Inflammatory macrophage (primary cell): ENCODE results near the gene ZCWPW1.
"Not testable (repeated sequence)": the region's sequence is repeated elsewhere in the genome, so short reads cannot be mapped to it uniquely, and the experiment has no call there.

Experiments used
- DNase-seq, 2 donors: peaks; one replicate each; pipeline ENCODE4 v3.0.0-alpha.2; 2020 to 2022

The ZCWPW1 gene

DNA sequence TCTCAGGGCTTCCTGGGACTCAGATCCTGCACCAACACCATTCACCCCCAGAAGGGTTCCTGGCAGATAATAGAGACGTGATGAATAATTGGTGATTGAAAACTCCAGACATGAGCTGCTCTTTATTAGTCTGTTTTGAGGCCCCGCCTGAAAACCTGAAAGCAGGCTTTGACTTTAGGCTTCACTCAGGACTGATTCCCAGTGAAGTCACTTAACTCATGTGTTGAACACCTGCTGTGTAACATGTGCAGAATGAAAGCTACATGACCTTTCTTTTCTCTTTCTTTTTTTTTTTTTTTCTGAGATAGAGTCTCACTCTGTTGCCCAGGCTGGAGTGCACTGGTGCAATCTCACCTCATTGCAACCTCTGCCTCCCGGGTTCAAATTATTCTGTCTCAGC lies 26.7 kb upstream of the ZCWPW1 start:
- DNase-seq, result no peak

- DNase-seq, result not testable (repeated sequence)
Measured at GRCh38 chr7:100453854-100454253, 25.4 kb upstream of the ZCWPW1 start.

- DNase-seq, result no peak
Measured at GRCh38 chr7:100452513-100452912, 24.0 kb upstream of the ZCWPW1 start.

- DNase-seq, result no peak
Measured at GRCh38 chr7:100449190-100449795, 20.8 kb upstream of the ZCWPW1 start.

DNA sequence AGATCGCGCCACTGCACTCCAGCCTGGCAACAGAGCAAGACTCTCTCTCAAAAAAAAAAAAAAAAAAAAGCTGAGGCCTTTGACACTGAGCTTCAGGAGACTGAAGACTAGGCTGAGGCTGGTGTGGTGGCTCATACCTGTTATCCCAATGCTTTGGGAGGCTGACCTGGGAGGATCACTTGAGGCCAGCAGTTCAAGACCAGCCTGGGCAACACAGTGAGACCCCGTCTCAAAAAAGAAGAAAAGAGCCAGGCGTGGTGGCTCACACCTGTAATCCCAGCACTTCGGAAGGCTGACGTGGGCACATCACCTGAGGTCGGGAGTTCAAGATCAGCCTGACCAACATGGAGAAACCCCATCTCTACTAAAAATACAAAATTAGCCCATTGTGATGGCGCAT lies 18.9 kb upstream of the ZCWPW1 start:
- not testable (repeated sequence) for DNase-seq

- DNase-seq, result no peak
Measured at GRCh38 chr7:100446040-100446439, 17.5 kb upstream of the ZCWPW1 start.

DNA sequence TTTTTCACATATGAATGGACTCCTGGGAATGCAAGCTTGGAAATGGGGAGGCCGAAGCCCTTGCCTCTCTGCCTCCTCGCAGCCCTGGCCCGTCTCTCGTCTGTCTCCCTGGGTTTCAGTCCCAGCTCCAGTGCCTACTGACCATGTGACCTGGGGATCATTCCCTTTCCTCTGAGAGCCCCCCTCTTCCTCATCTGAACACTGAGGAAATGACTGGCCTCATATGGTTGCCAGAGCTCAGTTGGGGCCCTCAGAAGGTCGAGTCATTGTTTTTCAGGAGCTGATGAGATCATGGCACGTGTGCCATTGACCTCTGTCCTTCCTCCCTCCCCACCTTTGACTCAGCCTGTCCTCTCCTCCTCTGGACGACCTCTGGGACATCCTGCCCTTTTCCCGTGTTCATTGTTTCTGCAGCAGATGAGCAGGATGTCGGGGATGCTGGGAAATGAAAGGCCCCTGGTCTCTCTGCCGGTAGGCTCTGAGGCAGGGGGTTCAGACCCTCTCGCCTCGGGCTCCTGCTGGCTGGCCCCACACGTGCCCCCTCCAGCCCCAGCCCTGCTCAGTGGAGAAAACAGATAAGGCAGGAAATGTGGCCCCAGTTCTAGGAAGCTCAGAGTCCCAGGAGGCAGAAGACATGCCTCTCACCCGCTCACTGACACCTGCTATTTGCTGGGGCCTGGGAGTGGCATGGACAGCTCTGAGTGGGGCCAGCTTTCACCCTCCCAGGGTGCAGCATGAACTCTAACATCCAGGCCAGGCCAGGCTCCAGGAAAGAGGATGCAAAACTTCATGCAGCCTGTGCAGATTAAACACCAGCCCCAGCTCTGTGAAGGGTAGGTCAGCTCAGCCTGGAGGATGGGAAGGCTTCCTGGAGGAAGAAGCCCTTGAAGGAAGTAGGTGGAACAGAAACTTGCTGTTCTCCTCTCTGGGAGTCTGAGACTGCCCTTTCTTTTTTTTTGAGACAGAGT lies 16.1 kb upstream of the ZCWPW1 start:
- DNase-seq, result peak; percentile 74 to 76

- DNase-seq, result no peak
Measured at GRCh38 chr7:100443096-100443840, 14.8 kb upstream of the ZCWPW1 start.

DNA sequence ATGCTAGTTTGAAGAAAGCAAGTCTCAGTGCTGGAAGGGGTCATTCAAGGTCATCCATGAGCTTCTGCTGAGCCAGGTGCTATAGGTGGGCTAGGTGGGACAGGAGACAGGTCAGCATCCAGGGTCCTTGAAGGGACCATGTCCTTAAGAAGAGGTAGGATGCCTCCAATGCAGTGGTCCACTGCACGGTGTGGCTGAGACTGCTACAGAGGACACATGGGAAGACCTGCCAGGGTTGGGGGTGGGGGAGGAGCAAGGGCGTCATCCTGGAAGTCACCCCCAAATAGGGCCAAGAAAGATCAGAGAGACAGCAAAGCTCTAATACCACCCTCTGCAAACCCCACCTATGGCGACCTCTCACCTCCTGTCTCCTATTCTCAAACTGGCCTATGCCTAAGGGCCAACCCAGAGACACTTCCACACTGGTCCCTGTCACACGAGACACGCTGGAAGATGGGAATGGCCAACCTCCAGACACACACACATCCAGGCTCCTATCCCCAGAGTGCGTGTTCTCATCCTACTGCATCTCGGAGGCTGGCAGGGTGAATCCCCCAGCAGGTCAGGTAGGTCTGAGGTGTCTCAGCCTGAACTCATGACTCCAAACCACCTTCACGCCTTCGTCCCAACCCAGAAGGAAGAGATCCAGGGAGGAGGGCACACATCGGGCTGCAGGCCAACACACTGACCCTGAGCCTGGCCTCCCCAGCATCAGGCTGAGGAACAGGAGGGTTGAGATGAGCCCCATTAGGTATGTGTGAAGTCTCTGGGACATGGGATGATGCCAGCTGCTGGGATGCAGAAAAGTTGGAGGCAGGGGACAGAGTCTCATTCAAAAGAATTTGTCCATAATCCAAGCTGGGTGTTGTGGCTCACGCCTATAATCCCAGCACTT lies 13.4 kb upstream of the ZCWPW1 start:
- DNase-seq, result no peak

- DNase-seq, result not testable (repeated sequence)
Measured at GRCh38 chr7:100439244-100439643, 10.7 kb upstream of the ZCWPW1 start.

GRCh38 chr7:100438731-100439130 lies 10.2 kb upstream of the ZCWPW1 start:
- not testable (repeated sequence) for DNase-seq

DNA sequence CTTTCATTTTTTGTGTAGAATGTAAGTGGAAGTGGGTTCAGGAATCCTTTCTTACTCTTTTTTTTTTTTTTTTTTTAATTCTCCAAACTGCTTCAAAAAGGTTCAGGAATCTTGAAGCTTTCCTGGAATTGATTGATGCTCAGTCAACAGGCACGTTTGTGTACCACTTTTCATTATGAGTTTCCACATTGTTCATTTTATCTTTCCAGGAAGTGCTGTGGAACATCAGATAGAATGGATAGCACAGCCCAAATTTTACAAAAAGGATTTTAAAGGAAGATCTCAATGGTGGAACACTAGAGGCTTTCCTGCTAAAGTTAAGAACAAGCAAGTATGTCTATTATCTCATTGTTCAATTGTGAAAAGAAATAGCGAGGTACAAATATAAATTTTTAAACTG lies 9.7 kb upstream of the ZCWPW1 start:
- no peak for DNase-seq

DNA sequence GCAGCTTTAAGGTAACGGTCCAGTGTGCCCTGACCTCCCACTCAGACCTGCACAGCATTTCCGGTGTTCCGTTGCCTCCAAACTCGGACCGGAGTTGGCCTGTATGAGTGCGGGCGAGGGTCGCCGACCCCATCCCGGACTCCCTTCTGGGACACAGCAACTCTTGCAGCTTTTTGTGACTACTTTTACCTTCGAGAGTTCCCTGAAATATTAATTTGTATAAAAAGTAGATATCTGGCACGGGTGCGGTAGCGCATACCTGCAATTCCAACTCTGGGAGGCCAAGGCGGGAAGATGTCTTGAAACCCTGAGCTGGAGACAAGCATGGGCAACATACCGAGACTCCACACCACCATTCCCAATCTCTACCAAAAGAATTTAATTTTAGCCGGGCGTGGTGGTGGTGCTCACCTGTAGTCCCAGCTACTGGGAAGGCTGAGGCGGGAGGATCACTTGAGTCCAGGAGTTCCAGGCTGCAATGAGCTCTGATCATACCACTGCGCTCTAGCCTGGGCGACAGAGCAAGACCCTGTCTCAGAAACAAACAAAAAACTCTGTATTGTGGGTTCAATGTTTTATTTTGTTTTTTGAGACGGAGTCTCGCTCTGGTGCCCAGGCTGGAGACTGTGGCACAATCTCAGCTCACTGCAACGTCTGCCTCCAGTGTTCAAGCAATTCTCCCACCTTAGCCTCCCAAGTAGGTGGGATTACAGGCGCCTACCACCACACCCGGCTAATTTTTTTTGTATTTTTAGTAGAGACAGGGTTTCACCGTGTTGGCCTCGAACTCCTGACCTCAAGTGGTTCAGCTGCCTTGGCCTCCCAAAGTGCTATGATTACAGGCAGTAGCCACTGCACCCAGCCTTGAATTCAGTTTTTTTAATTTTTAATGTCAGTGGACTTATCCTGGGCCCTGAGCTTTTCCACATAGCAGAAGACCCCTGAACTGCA lies 8.9 kb upstream of the ZCWPW1 start:
- no peak for DNase-seq

DNA sequence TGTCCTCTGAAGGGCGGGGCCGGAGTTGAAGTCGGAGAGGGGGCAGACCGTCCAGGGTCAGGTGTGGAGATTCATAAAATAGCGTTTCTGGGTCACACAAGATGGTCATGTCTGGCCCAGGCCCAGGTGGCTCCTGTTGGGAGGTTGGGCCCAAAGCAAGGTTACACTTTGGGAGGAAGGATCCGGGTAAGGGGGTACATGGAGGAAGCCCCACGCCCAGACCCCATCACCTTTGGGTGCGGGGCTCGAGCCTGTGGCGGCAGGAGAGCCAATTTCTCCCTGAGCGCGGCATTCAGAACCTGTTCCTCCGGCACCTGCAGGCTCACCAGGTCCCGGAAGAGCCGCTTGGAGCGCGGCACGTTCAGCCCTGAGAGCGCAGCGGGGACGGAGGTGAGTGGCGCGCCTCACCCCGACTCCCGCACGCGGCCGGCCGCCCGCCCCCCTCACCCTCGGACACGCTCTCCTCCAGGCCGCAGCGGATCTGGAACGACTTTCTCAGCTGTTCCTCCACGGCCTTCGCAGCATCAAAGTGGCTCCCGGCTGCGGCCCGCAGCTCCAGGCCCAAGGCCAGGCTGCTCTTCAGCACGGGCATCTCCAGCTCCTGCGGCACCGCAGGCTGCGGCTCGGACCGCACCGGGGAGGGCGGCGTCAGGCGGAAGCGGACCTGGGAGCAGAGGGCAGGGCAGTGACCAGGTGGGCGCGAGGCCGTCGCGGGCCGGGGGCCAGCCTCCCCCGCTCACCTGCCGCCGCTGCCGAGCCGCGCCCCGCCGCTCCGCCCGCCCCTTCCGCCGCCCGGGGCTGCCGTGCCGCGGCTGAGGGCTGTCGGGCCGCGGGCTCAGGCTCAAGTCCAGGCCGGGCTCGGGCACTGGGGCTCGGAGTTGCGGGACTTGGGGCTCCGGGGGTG lies 7.2 kb upstream of the ZCWPW1 start:
- peak; percentile 25 to 28 for DNase-seq

DNA sequence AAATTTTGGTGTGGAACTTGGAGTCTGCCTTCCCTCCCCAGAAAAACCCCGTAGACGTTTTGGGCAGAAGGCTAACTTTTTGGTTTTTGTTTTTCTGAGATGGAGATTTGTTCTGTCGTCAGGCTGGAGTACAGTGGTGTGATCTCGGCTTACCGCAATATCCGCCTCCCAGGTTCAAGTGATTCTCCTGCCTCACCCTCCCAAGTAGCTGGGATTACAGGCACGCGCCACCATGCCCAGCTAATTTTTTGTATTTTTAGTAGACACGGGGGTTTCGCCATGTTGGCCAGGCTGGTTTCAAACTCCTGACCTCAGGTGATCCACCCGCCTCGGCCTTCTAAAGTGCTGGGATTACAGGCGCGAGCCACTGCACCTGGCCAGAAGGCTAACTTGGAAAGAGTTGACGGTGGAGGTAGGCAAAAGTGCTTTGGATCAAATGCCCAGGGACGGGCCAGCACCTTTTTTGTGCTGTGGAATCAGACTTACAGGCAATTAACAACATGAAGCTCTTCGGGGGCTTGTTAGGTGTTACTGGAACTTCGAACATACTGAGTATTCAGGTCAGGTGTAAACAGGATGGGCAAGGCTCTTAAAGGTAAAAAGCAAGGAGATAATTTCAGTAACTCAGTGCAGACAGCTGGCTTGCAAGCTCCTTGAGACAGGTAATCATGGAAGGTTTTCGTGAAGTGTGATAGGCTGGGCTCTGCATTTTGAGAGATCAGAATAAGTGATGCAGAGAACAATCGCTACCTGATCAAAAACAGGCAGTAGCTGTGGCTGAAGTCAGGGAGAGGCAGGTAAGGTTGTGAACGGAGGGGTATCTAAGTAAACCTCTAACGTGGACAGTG lies 6.0 kb upstream of the ZCWPW1 start:
- no peak for DNase-seq

GRCh38 chr7:100433592-100434296 lies 5.2 kb upstream of the ZCWPW1 start:
- no peak for DNase-seq

DNA sequence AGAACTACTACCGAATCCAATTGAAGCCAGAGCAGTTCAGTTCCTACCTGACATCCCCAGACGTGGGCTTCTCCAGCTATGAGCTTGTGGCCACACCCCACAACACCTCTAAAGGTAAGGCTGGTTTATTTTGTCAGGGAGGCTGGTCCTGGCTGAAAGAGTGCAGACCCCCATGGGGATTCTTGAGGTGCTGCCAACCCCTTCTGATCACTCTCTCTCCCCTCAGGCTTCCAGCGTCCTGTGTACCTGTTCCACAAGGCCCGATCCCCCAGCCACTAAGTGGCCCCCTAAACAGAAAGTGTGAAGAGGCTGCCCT lies 4.7 kb upstream of the ZCWPW1 start:
- DNase-seq, result no peak

DNA sequence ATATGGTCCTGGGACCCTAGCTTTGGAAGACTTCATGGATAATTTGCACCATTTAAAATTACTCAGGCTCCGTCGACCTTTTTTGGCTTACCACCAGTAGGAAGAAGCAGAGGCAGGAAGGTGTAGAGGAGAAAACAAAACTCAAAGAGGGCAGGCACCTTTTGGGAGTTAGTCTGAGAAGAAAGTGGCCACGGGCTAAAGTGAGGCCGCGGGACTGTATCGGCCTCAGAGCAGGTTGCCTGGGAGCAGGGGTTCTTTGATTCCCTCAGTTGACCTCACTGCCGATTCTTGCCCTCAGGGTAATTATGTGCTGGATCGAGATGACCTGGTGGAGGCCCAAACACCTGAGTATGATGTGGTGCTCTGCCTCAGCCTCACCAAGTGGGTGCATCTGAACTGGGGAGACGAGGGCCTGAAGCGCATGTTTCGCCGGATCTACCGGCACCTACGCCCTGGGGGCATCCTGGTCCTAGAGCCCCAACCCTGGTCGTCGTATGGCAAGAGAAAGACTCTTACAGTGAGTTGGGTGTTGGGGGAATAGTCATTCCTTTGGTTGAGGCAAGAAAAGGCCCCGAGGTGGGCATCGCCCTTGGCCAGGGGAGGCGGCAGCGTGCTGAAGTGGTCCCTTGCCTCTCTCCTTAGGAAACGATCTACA lies 4.2 kb upstream of the ZCWPW1 start:
- no peak for DNase-seq
